ENCODE measurements around the gene PLCL2.

GRCh38 chr3:17050506-17050905, 165.8 kb downstream of the PLCL2 start:
- TF ChIP-seq EZH2phosphoT487 (IDR thresholded peaks at IDR 0.05) (no peak), CTCF (IDR thresholded peaks at IDR 0.05) (no peak)
